HG03066 (cell line): ENCODE data around the gene NEAT1.

Experiments used
- ATAC-seq: cut with Tn5 transposase; IDR thresholded peaks from one replicate; pipeline ENCODE4 v1.9.1; 2021; ENCODE audit warnings: low read depth; ENCODE audit not compliant: unreplicated experiment

Gene NEAT1

GRCh38 chr11:65477149-65477965 lies 54.8 kb downstream of the NEAT1 start:
- ATAC-seq = peak; percentile 86

- ATAC-seq = no peak
Observed at GRCh38 chr11:65478388-65479183, 56.0 kb downstream of the NEAT1 start.

- no peak for ATAC-seq
Observed at GRCh38 chr11:65479184-65480145, 56.9 kb downstream of the NEAT1 start.

GRCh38 chr11:65482306-65482850 lies 59.8 kb downstream of the NEAT1 start:
- no peak for ATAC-seq

GRCh38 chr11:65485920-65486219 lies 63.3 kb downstream of the NEAT1 start:
- ATAC-seq = no peak

GRCh38 chr11:65486570-65487466 lies 64.2 kb downstream of the NEAT1 start:
- ATAC-seq = no peak

GRCh38 chr11:65487467-65488272 lies 65.1 kb downstream of the NEAT1 start:
- ATAC-seq = no peak

- ATAC-seq = no peak
Observed at GRCh38 chr11:65488273-65489034, 65.9 kb downstream of the NEAT1 start.

- no peak for ATAC-seq
Observed at GRCh38 chr11:65489035-65489705, 66.6 kb downstream of the NEAT1 start.

GRCh38 chr11:65489706-65490320 lies 67.2 kb downstream of the NEAT1 start:
- no peak for ATAC-seq

GRCh38 chr11:65491163-65491465 lies 68.5 kb downstream of the NEAT1 start:
- no peak for ATAC-seq

- ATAC-seq = no peak
Observed at GRCh38 chr11:65491614-65492386, 69.2 kb downstream of the NEAT1 start.

GRCh38 chr11:65492387-65492636 lies 69.7 kb downstream of the NEAT1 start:
- ATAC-seq = no peak

GRCh38 chr11:65492637-65493366 lies 70.2 kb downstream of the NEAT1 start:
- no peak for ATAC-seq

GRCh38 chr11:65493367-65494176 lies 71.0 kb downstream of the NEAT1 start:
- ATAC-seq = no peak
